ENCODE measurements around the gene CFAP97D2. TPM values are rescaled to one million over a fixed set of nuclear protein-coding genes. Genes with fewer than 3 reads are reported as not detected.

Gene CFAP97D2
- total RNA-seq, 3 donors from 2014 or later (not counting 1 experiment from before 2014, with no cell fraction given) = 0.45 to 7.7 TPM; not detected in 1

DNA sequence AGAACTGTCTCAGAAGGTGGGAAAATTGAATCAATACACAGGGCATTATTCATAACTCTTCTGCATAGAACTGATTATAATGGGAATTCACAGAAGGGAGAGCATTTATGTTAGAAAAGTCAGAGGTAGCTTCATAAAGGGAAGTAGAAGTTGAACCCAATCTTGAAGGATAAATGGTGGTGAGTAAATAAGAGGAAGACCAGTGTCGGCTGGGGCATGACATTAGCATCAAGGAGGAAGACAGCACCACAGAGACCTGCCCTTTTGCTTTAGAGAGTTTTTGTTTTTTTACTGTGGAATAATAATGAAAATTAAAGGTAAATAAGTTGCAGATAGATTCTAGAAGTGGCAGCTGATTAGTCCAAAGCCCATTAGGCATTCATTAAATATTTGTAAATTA is 77.5 kb downstream of the CFAP97D2 start:
- Histone ChIP-seq H3K4me1 (ENCODE audit: control insufficient read depth, insufficient read depth, low read length) (peaks cover 13% of the 10 kb centered on the region), H3K9me3 (ENCODE audit: control insufficient read depth, insufficient read depth, low read length) (no peaks in the 10 kb centered on the region), H3K4me3 (ENCODE audit: low read length) (no peak overlapping the region), H3K27me3 (ENCODE audit: control insufficient read depth, insufficient read depth, low read length) (no peaks in the 10 kb centered on the region), H3K36me3 (ENCODE audit: control insufficient read depth, insufficient read depth, low read length) (peaks cover 84% of the 10 kb centered on the region), H3K27ac (ENCODE audit: low read length) (no peak overlapping the region)
- DNase-seq = no peak
- Mint-ChIP-seq H3K9me3 (no peaks in the 10 kb centered on the region), H3K4me3 (no peak overlapping the region), H3K27me3 (ENCODE audit: low read depth in 2 of 2) (no peaks in the 10 kb centered on the region), H3K27ac (peak overlapping the region; percentile 25 to 46), H3K4me1 (peaks cover 24 to 58% of the 10 kb centered on the region in 2 donors), H3K36me3 (peaks cover 45% of the 10 kb centered on the region)
- no peak for TF ChIP-seq CTCF (IDR thresholded peaks at IDR 0.05)
- intact Hi-C loops (cut with micrococcal nuclease) = no loop called here
- 61% methylated on average over 1 of the region's 1 CpG for WGBS (ENCODE audit: insufficient coverage)
- ATAC-seq = no peak

DNA sequence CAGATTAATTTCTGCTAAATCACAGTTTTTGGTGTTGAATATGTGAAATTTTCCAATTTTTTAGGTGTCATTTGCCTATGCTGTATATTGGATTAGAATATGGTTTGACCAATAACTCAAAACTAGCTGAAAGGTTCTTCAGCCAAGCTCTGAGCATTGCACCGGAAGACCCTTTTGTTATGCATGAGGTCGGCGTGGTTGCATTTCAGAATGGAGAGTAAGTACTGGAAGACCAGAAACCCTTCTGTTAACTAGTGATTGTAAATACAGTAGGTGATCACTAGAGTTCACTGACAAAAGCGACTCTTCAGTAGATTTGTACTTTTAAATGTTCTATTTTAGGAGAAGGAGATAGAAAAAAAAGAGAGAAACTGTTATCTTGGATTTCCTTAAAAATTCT is 78.0 kb downstream of the CFAP97D2 start:
- no peak for TF ChIP-seq CTCF (IDR thresholded peaks at IDR 0.05)
- intact Hi-C loops (cut with micrococcal nuclease) = no loop called here
- no peak overlapping the region for H3K4me3 Mint-ChIP-seq
- no peaks in the 10 kb centered on the region for H3K9me3 Mint-ChIP-seq
- Histone ChIP-seq H3K27me3 (ENCODE audit: control insufficient read depth, insufficient read depth, low read length) (no peaks in the 10 kb centered on the region), H3K36me3 (ENCODE audit: control insufficient read depth, insufficient read depth, low read length) (peaks cover 80% of the 10 kb centered on the region), H3K4me3 (ENCODE audit: low read length) (no peak overlapping the region), H3K9me3 (ENCODE audit: control insufficient read depth, insufficient read depth, low read length) (no peaks in the 10 kb centered on the region), H3K27ac (ENCODE audit: low read length) (no peak overlapping the region), H3K4me1 (ENCODE audit: control insufficient read depth, insufficient read depth, low read length) (peaks cover 16% of the 10 kb centered on the region)
- WGBS (ENCODE audit: insufficient coverage) = 86% methylated on average over 4 of the region's 4 CpGs
- no peak overlapping the region for H3K27ac Mint-ChIP-seq
- no peaks in the 10 kb centered on the region for H3K27me3 Mint-ChIP-seq (ENCODE audit: low read depth in 2 of 2)
- peaks cover 46% of the 10 kb centered on the region for H3K36me3 Mint-ChIP-seq
- no peak for DNase-seq
- peaks cover 28 to 57% of the 10 kb centered on the region in 2 donors for H3K4me1 Mint-ChIP-seq
- ATAC-seq = no peak

GRCh38 chr13:114258589-114258988 is 79.5 kb downstream of the CFAP97D2 start:
- Mint-ChIP-seq H3K36me3 (peaks cover 44% of the 10 kb centered on the region), H3K27ac (no peak overlapping the region), H3K9me3 (no peaks in the 10 kb centered on the region), H3K4me1 (peaks cover 43 to 71% of the 10 kb centered on the region in 2 donors), H3K4me3 (no peak overlapping the region), H3K27me3 (ENCODE audit: low read depth in 2 of 2) (no peaks in the 10 kb centered on the region)
- no peak for ATAC-seq
- TF ChIP-seq CTCF (IDR thresholded peaks at IDR 0.05) = no peak
- Histone ChIP-seq H3K4me1 (ENCODE audit: control insufficient read depth, insufficient read depth, low read length) (peaks cover 30% of the 10 kb centered on the region), H3K27ac (ENCODE audit: low read length) (no peak overlapping the region), H3K4me3 (ENCODE audit: low read length) (no peak overlapping the region), H3K36me3 (ENCODE audit: control insufficient read depth, insufficient read depth, low read length) (peaks cover 74% of the 10 kb centered on the region), H3K27me3 (ENCODE audit: control insufficient read depth, insufficient read depth, low read length) (no peaks in the 10 kb centered on the region), H3K9me3 (ENCODE audit: control insufficient read depth, insufficient read depth, low read length) (no peaks in the 10 kb centered on the region)
- no peak for DNase-seq
- intact Hi-C loops (cut with micrococcal nuclease) = no loop called here
- WGBS (ENCODE audit: insufficient coverage) = 98% methylated on average over 8 of the region's 8 CpGs

GRCh38 chr13:114259374-114259773 is 80.3 kb downstream of the CFAP97D2 start:
- Histone ChIP-seq H3K36me3 (ENCODE audit: control insufficient read depth, insufficient read depth, low read length) (peaks cover 69% of the 10 kb centered on the region), H3K27ac (ENCODE audit: low read length) (no peak overlapping the region), H3K9me3 (ENCODE audit: control insufficient read depth, insufficient read depth, low read length) (no peaks in the 10 kb centered on the region), H3K27me3 (ENCODE audit: control insufficient read depth, insufficient read depth, low read length) (no peaks in the 10 kb centered on the region), H3K4me3 (ENCODE audit: low read length) (no peak overlapping the region), H3K4me1 (ENCODE audit: control insufficient read depth, insufficient read depth, low read length) (peaks cover 38% of the 10 kb centered on the region)
- H3K36me3 Mint-ChIP-seq = peaks cover 38% of the 10 kb centered on the region
- ATAC-seq (no peak), DNase-seq (no peak)
- peaks cover 51 to 66% of the 10 kb centered on the region in 2 donors for H3K4me1 Mint-ChIP-seq
- H3K9me3 Mint-ChIP-seq = no peaks in the 10 kb centered on the region
- no peak for TF ChIP-seq CTCF (IDR thresholded peaks at IDR 0.05)
- H3K27ac Mint-ChIP-seq = no peak overlapping the region
- no peak overlapping the region for H3K4me3 Mint-ChIP-seq
- intact Hi-C loops (cut with micrococcal nuclease) = no loop called here
- WGBS (ENCODE audit: insufficient coverage) = 91% methylated on average over 5 of the region's 7 CpGs
- H3K27me3 Mint-ChIP-seq (ENCODE audit: low read depth in 2 of 2) = no peaks in the 10 kb centered on the region

Measured in natural killer cell (primary cell).